ELR (cell line): ENCODE data around the gene SCGB3A1.

Source experiments
- DNase-seq: peaks from one replicate; pipeline ENCODE4 v3.0.0-alpha.2; 2015; ENCODE audit warnings: low read depth

The SCGB3A1 gene

DNA sequence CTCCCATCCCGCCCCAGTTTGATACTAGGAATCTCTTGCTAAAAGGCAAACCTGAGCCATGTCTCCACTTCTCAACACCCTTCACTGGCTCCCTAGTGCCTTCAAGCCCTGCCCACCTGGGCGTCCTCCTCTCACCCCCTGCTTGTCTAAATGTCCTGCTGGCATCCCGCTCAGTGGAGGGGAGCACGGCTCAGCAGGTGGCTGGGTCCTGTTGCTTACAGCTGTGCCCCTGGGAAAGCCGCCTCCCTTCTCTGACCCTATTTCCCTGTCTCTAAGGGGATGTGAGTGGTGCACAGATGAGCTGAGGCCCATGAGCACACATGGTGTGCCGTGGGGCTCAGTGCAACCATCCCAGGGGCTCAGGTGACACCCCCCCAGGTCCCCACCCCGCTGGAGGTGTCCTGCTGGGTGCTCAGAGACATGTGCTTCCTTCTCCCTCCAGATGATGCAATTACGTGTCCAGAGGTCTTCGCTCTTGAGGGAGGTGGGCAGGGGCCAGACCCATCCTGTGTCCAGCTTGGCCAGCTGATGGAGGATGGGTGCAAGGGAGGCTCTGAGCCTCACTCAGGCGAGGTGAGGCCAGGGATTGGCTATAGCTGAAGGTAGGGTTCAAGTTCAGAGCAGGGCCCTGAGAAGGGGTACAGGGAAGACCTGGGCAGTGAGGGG is 34.0 kb upstream of the SCGB3A1 start:
- no peak for DNase-seq

DNA sequence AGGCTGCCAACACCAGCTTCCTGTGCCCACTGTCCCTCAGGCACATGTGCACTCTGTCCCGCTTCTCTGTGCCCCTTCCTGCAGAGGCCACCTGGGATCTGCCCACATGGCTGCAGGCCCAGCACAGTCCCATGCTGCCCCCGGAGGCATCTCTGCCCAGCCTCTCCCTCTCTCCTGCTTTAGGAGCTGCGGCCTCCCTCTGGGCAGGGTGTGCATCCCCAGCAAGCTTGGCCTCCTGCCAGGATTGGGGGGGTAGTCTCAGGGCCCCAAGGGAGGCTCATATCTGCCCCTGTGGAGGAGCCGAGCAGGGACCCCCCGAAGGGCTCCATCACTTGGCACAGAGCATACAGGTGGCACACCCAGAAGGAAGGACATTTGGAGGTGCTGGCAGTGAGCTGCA is 33.3 kb upstream of the SCGB3A1 start:
- DNase-seq, result no peak

DNA sequence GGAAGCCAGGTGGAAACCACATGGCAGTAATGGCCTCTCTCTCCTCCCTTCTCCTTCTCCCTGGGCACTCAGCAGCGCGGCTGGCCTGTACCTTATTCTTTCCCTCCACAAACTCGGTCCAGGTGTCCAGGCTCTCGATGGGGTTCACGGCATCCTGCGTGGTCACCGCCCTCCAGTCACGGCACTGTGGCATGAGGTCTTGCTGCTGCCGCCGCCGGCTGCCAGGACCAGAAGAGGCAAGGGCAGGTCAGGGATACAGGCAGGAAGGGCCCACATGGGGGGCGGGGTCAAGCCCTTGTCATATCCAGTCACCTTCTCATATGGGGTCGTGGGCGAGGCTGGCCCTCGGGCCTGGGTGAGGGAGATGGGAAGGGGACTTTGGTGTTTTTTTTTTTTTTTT is 32.5 kb upstream of the SCGB3A1 start:
- DNase-seq, result no peak

DNA sequence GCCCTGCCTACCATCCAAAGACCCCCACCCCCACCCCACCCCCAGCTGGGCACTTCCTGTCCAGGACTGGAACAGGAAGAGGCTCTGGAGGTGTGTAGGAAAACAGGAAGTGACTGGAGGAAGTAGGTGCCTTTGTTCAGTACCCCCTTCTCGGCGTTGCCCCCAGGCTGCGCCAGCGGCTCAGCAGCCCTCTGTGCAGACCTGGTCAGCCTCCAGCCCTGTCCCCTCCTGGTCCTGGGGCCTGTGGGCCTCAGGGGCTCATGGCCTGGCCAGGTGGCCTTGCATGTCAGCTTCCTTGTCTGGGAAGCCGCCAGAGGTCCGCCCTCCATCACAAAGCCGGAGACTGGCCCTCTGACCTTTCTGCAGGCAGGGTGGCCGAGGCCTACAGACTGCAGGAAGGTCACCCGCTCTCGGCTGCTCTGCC is 32.1 kb upstream of the SCGB3A1 start:
- DNase-seq, result no peak

DNA sequence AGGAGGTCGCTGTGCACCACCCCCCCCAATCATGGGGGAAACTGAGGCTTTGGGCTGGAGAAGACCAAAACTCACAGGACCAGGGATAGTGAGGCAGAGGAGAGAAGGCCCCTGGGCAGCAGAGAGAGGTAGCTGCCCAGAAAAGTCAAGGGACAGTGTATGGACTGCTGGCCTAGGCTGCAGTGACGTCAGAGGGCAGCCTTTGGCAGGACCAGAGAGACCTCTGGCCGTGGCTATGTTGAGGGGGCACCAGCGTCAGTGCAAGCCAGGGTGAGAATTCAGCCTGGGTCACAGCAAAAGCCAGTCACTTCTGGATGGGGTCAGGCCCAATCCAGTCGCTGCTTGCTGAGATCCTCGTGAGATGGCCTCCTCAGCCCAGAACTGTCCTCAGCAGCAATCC is 31.6 kb upstream of the SCGB3A1 start:
- DNase-seq, result no peak

DNA sequence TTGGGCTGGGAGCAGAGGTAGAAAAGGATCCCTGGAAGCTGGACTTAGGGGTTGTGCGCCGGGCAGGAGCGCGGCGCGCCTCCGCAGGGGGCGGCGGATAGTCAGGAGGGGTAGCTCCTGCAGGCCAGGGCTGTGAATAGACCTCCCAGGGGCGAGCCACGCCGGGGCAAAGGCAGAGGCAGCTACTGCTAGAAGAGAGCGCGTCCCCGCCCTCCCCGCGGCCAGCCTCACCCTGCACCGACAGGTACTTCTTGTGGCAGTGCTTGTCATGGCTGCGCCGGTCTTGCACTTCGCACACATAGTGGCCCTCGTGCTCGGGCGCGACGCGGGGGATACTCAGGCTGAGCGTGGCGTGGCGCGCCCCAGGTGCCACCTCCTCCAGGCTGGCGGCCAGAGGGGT is 30.0 kb upstream of the SCGB3A1 start:
- no peak for DNase-seq

GRCh38 chr5:180620014-180620413 is 28.7 kb upstream of the SCGB3A1 start:
- DNase-seq, result no peak

DNA sequence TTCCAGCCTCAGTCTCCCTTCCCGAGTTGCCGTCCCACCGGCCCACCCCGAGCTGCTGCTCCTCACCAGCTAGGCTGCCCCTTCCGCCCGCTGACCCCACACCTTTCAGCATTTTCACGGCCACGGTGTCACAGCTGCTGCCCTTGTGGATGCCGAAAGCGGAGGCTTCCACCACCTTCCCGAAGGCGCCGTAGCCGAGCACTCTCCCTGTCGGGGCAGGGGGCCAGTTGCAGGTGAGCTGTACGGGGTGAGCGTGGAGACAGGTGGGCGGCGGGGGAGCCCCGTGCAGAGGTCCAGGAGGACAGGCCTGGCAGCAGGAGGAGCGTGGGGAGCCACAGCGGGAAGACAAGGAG is 28.2 kb upstream of the SCGB3A1 start:
- DNase-seq, result no peak

DNA sequence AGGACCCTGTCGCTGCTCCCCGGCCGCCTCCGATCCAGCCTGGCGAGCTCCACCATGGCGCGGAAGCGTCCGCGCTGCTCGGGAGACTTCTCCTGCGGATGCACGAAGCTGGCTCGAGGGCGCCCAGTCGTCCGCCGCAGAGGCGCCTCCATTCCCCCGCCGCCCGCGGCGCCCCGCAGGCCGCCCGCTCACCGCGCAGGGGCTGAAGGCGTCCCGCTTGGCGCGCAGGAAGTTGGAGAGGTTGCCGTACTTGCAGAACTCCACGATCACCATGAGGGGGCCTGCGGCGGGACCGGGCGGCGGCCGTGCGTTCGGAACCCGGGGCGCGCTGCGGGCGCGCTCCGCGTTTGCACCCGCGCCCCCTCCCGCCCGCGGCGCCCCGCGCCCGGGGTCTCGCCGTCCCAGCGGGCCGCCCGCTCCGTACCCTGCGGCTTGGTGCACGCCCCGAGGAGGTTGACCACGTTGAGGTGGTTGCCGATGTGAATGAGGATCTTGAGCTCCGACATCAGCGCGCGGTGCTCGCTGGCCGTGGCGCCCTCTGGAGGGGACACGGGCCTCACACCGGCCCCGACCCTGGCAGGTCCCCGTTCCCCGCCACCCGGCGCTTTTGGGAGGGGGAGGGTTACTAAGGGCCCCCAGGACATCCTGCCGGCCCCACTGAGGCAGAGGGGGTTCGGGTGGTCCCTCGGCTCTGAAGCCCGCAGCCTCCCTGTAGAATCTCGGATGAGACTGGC is 27.7 kb upstream of the SCGB3A1 start:
- peak; percentile 28 for DNase-seq

DNA sequence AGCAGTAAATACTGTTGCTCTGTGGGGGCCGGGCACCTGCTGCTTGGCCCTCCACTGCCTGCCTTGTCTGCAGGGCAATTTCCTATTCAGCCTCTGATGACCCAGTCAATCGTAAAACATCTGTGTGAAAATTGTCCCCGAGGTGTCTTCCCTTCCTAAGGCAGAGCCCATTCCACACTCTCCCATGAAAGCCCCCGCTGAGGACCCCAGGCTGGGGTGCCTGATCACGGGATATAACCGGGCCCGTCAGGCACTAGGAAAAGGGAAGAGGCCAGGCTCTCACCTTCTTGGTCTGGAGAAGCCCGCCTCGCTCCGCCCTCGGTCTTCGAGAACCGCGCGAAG is 27.2 kb upstream of the SCGB3A1 start:
- no peak for DNase-seq

DNA sequence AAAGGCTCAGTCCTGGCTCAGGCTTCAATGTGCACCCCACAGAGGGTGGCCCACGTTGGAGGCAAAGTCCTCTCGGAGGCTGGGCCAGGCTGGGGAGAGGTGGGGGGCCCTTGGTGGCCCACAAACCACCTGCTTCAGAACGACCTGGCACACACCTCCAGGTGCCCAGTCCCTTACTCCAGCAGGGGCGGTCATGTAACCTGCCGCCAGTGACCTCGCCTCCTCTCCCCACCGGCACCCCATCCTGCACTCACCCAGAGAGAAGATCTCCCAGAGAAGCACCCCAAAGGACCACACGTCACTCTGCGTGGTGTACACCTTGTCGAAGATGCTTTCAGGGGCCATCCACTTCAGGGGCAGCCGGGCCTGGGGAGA is 22.5 kb upstream of the SCGB3A1 start:
- no peak for DNase-seq

GRCh38 chr5:180613188-180613813 is 22.0 kb upstream of the SCGB3A1 start:
- DNase-seq, result no peak

DNA sequence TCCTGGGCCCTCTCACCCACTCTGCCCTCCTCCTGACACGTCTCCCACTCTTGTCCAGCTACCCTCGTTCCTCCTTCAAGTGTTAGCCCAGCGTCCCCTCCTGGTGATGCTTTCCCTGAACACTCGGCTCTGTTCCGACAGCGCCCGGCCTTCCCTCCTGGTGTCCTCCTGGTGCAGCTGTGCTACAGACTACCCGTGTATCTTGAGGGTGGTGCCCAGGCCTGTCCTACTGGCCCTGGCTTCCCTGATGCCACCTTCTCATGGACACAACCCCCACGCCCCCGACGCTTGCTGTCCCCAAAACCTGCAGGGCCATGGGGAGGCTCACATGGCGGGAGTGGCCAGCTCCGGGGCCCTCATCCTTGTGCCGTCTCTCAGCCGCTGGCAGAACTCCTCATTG is 21.4 kb upstream of the SCGB3A1 start:
- DNase-seq, result no peak

DNA sequence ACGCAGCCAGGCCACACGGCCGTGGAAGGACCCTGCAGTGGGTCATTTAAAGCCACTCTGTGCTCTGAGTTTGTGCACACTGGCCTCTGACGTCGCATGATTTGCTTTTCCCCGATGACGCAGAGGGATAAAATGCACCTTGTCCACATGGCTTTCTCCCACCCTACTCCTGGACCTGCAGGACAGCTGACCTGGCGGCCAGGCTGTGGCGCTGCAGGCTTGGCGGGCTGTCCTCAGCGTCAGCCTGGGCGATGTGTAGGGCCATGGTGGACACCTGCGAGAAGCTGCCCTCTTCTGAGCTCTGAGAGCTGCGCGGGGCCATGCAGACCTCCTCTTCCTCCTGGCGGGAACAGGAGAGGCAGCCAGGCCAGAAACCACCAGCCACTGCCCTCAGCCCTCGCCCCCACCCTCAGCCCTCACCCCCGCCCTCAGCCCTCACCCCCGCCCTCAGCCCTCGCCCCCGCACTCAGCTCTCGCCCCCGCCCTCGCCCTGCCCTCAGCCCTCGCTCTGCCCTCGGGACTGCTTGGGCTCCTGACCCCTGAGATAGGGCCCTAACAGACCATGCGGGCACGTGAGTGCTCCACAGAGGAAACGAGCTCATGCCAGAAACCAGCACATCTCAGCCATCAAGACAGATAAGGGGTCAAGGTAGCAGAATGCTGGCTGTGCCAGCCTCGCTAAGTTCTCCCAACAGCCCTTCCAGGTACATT is 20.0 kb upstream of the SCGB3A1 start:
- no peak for DNase-seq

GRCh38 chr5:180609817-180610550 is 18.7 kb upstream of the SCGB3A1 start:
- DNase-seq, result no peak

- no peak for DNase-seq
These were observed 18.1 kb upstream of the SCGB3A1 start for GRCh38 chr5:180609386-180609785.

GRCh38 chr5:180608572-180609310 is 17.4 kb upstream of the SCGB3A1 start:
- DNase-seq, result no peak

- no peak for DNase-seq
These were observed 16.7 kb upstream of the SCGB3A1 start for GRCh38 chr5:180607861-180608571.

- no peak for DNase-seq
These were observed 15.0 kb upstream of the SCGB3A1 start for GRCh38 chr5:180606215-180606785.

DNA sequence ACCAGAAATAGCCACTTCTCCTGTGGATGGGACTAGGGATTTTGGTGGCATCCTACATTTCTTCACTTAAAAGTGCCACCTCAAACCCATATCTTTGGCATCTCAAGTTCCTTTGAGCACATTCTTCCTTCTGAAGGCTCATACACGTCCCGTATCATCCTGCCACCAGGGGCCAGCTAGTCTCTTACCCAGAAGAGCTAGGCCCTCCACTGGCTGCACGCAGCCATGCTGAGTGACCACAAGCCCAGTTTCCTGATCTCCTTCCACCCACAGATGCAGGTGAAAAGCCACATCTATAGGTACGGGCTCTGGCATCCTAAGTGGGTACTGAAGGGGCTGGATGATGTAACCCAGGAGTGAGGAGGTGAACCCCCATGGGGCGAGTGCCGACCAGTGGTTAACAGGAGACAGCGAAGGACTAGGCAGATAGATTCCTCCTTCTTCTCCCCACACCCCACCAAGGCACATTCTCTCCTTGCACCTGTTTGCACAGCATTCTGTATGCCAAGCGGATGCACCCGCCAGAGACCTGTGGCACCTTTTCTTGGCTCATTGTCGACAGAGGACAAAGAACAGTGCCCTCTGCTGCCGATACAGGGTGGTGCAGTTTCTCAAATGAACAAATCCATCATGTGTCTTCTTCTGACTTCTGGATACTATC is 14.4 kb upstream of the SCGB3A1 start:
- peak; percentile 64 for DNase-seq
